Bronchus fibroblast of lung (primary cell): ENCODE data around the gene DHPS. TPM values are rescaled to one million over a fixed set of nuclear protein-coding genes. Genes with fewer than 3 reads are reported as not detected.

Source experiments
- total RNA-seq: library from RNA; depleted of rRNA; stranded (reverse); fragments of >200 nt; gene quantifications from 2 replicates; pipeline ENCODE4 v1.2.3, GENCODE V29; 2015

Gene DHPS
- 86.8 and 95.9 TPM in 2 replicates for total RNA-seq

DNA sequence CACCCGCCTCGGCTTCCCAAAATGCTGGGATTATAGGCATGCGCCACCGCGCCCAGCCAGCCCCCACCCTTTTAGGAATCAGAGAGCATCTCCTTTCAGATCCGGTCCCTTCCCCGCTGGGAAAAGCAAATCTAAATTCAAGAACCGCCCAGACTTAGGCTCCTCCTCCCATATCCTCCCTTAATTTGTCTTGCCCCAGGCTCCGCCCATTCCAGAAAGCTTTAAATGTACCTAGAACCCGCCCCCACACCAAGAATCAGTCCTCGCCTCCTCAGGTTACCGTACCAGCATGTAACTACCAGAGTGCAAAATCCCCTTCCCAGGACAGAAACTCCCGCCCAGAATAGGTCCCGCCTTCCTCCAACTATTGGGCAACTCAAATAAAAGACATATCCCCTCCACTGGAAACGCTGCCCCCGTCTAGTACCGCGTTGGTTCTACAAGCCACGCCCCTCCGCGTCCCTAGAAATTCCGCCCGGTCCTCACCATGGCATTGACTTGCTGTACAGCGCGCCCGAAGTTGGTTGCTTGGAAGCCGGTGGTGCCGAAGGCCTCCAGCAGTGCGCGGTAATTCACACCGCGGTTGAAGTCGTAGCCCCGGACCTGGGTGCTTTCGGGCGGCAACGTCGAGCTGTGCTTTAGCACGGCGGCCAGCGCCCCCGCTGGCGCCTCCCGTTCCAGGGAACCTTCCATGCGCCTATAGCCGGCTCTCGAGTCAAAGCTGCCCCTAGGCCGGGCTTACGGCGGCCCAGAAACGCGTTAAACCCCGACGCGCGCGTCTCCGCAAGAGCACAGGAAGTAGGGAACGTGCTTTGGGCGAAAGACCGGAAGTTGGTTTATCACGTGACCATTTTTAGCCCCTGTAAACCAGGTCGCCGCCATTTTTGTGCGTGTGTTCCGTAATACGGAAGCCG lies at the start of gene DHPS:
Gene DHPS, minus strand, starts transcription at position 807 of the 914 bp plus-strand sequence. Its CDS starts 114 bp downstream, at position 693.

GRCh38 chr19:12723641-12724426 lies 42.2 kb upstream of the DHPS start, which contains the start of gene TNPO2:
Gene TNPO2, minus strand, starts transcription at chr19:12723932. Its CDS starts 2,955 bp downstream, at chr19:12720977.

GRCh38 chr19:12696366-12697335 lies 15.0 kb upstream of the DHPS start, which contains the start of gene FBXW9:
Gene FBXW9, minus strand, starts transcription at chr19:12696631. Its CDS starts 50 bp downstream, at chr19:12696581.

DNA sequence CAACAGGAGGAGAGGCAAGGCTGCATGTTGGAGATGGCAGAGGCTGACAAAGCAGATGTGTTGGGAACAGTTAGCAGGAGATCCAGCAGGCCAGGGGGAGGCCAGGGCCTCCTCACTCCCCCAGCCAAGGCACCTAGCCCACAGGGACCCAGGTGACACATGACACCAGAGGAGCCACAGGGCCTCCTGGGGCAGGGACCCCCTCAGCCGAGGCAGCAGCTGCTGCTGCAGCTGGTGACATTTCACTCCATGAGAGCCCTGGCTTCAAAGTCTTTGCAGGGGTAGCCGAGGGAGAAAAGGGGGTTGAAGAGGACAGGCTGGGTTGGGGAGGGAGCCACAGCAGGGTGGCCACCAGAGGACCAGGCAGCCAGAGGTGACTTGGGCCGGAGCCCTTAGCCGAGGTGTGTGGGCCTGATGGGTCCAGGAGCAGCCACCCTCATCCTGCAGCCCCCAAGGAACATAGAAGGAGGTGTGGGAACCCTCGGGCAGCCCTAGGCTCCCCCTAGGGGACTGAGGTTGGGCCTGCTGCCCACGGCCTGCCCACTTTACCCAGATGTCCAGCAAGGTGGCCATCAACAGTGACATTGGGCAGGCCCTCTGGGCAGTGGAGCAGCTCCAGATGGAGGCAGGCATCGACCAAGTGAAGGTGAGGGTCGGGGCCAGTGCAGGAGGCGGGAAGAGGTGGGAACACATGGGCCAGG lies 6.0 kb upstream of the DHPS start, which contains the start of gene GNG14:
Gene GNG14, plus strand, starts transcription at position 503 of the 701 bp plus-strand sequence. Its CDS starts 51 bp downstream, at position 554.

DNA sequence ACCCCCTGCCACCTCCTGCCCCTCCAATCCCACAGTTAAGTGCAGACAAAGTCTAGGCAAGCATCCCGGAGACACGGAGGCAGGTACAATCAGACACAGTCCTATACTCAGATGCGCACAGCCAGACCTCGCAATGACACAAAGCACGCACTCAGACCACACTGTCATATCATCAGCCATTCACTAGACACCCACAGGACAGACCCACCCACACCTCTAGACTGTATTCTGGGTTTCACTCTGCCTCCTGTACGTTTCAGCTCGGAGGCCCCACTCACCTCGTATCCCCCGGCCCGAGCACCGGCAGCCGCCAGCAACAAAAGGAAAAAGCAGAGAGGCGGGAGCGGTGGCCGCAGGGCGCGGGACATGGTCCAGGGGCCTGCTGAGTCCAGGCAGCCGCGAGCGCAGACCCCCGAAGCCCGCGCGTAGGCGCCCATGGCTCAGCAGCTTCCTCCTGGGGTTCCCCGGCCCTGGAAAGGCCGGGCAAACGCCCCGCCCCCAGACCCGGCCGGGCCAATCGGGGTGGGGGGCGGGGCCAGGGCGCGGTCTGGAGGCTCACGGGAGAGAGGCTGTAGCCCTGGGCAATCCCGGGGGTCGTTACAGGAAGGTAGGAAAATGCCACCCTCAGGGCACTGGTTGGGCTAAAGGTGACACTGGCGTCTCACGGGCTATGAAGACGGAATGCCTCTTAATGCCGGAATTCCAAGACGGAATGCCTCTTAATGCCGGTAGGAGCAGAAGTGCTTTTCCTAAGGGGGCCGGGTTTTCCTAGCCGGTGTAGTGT lies 15.2 kb downstream of the DHPS start, which contains the start of the genes MAN2B1 and WDR83:
Gene MAN2B1, minus strand, starts transcription at position 478 of the 784 bp plus-strand sequence. Its CDS starts 41 bp downstream, at position 437.
Gene WDR83, plus strand, starts transcription at position 543 of the 784 bp plus-strand sequence. CDS start 2,984 bp downstream, outside the sequence.

Other genes starting within 250 kb of the DHPS start
- 0.89 and 1.0 TPM in 2 replicates for gene ZNF443, start 240.9 kb downstream of the DHPS start, total RNA-seq
- gene ZNF709, start 197.1 kb downstream of the DHPS start, total RNA-seq: 1.2 and 1.8 TPM in 2 replicates
- 3.7 and 4.0 TPM in 2 replicates for gene ZNF564, start 130.4 kb downstream of the DHPS start, total RNA-seq
- gene ZNF490, start 71.1 kb downstream of the DHPS start, total RNA-seq: 5.6 and 5.7 TPM in 2 replicates
- gene ZNF791, start 71.0 kb downstream of the DHPS start, total RNA-seq: 5.5 and 5.8 TPM in 2 replicates
- 38.1 and 48.3 TPM in 2 replicates for gene MAN2B1, start 15.1 kb downstream of the DHPS start, total RNA-seq
- gene WDR83, start 15.1 kb downstream of the DHPS start, total RNA-seq: 11.9 and 12.5 TPM in 2 replicates
- gene GNG14, start 6.1 kb upstream of the DHPS start, total RNA-seq: not detected in 2 replicates
- gene FBXW9, start 14.8 kb upstream of the DHPS start, total RNA-seq: 15.1 and 16.1 TPM in 2 replicates
- 19.3 and 22.4 TPM in 2 replicates for gene TNPO2, start 42.1 kb upstream of the DHPS start, total RNA-seq
- 361 and 399 TPM in 2 replicates for gene TRIR, start 52.8 kb upstream of the DHPS start, total RNA-seq
- gene GET3, start 55.6 kb upstream of the DHPS start, total RNA-seq: 122 and 149 TPM in 2 replicates
- gene BEST2, start 69.9 kb upstream of the DHPS start, total RNA-seq: not detected in 2 replicates
- 7.0 and 10.9 TPM in 2 replicates for gene HOOK2, start 93.7 kb upstream of the DHPS start, total RNA-seq
- 96.3 and 105 TPM in 2 replicates for gene JUNB, start 109.6 kb upstream of the DHPS start, total RNA-seq
- 409 and 461 TPM in 2 replicates for gene PRDX2, start 119.9 kb upstream of the DHPS start, total RNA-seq
- gene THSD8, start 120.2 kb upstream of the DHPS start, total RNA-seq: not detected in 2 replicates
- gene RNASEH2A, start 124.7 kb upstream of the DHPS start, total RNA-seq: 57.0 and 62.4 TPM in 2 replicates
- gene RTBDN, start 152.7 kb upstream of the DHPS start, total RNA-seq: not detected in 2 replicates
- 0.17 and 0.89 TPM in 2 replicates for gene MAST1, start 156.6 kb upstream of the DHPS start, total RNA-seq
- 21.3 and 28.6 TPM in 2 replicates for gene DNASE2, start 199.6 kb upstream of the DHPS start, total RNA-seq
- gene KLF1, start 205.3 kb upstream of the DHPS start, total RNA-seq: 0.17 TPM in 1 of 2 replicates, not detected in the other
- gene GCDH, start 209.3 kb upstream of the DHPS start, total RNA-seq: 49.1 and 51.1 TPM in 2 replicates
- 0.74 and 0.84 TPM in 2 replicates for gene SYCE2, start 237.4 kb upstream of the DHPS start, total RNA-seq